ENCODE results near the gene LCN12.

Gene LCN12

DNA sequence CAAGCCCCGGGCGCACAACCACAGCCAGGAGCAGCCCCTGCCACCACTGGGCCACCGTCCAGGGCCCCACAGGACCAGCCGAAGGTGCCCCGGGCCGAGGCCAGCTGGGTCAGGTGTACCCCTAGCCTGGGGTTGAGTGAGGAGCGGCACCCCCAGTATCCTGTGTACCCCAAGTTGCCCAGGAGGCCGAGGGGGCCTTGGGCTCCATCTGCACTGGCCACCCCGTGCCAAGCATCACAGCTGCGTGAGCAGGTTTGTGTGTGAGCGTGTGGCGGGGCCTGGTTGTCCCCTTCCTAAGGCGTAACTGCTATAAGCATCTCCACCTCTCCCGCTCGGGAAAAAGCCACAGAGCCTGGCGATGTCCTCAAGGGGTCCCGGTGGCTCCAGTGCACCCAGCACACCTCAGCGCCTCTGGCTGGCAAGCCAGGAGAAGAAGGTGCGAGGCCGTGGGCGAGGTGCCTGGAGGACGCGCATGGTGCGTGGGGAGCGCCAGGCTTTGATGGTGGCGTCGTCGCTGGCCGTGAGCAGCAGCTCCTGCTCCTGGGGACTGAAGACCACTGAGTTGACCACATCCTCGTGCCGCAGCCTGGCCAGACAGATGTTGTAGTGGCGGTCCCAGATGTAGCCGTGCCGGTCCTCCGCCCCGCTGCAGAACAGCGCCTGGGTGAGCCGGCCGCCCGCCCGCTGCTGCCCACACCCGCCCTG is 11.4 kb upstream of the LCN12 start:
- H3K27me3 ChIP-seq (ENCODE audit: low read depth, low read length): no peaks in the 10 kb centered on the region
- peaks cover 34% of the 10 kb centered on the region for H3K36me3 ChIP-seq (replicated peaks; ENCODE audit: low read depth, low read length)
- no peak overlapping the region for H3K4me3 ChIP-seq (ENCODE audit: low read length)
- H3K9ac ChIP-seq (ENCODE audit: low read length): no peak overlapping the region
- H3K27ac ChIP-seq (ENCODE audit: low read length): no peak overlapping the region
- H3K79me2 ChIP-seq (ENCODE audit: low read length): peaks cover 18% of the 10 kb centered on the region
- no peaks in the 10 kb centered on the region for H4K20me1 ChIP-seq (ENCODE audit: insufficient read depth, low read length)
- H3K9me3 ChIP-seq (ENCODE audit: insufficient read depth, low read length): no peaks in the 10 kb centered on the region
- H2AFZ ChIP-seq (ENCODE audit: low read depth, low read length): no peak overlapping the region
- TF ChIP-seq, protein P1, sequence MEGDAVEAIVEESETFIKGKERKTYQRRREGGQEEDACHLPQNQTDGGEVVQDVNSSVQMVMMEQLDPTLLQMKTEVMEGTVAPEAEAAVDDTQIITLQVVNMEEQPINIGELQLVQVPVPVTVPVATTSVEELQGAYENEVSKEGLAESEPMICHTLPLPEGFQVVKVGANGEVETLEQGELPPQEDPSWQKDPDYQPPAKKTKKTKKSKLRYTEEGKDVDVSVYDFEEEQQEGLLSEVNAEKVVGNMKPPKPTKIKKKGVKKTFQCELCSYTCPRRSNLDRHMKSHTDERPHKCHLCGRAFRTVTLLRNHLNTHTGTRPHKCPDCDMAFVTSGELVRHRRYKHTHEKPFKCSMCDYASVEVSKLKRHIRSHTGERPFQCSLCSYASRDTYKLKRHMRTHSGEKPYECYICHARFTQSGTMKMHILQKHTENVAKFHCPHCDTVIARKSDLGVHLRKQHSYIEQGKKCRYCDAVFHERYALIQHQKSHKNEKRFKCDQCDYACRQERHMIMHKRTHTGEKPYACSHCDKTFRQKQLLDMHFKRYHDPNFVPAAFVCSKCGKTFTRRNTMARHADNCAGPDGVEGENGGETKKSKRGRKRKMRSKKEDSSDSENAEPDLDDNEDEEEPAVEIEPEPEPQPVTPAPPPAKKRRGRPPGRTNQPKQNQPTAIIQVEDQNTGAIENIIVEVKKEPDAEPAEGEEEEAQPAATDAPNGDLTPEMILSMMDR (IDR thresholded peaks at IDR 0.05; ENCODE audit: low read depth, low read length): no peak
- no peak for TF ChIP-seq EZH2phosphoT487 (IDR thresholded peaks at IDR 0.05; ENCODE audit: low read depth)
- H3K4me2 ChIP-seq (ENCODE audit: low read length): no peak overlapping the region
- peaks cover 12% of the 10 kb centered on the region for H3K4me1 ChIP-seq (ENCODE audit: low read length)

DNA sequence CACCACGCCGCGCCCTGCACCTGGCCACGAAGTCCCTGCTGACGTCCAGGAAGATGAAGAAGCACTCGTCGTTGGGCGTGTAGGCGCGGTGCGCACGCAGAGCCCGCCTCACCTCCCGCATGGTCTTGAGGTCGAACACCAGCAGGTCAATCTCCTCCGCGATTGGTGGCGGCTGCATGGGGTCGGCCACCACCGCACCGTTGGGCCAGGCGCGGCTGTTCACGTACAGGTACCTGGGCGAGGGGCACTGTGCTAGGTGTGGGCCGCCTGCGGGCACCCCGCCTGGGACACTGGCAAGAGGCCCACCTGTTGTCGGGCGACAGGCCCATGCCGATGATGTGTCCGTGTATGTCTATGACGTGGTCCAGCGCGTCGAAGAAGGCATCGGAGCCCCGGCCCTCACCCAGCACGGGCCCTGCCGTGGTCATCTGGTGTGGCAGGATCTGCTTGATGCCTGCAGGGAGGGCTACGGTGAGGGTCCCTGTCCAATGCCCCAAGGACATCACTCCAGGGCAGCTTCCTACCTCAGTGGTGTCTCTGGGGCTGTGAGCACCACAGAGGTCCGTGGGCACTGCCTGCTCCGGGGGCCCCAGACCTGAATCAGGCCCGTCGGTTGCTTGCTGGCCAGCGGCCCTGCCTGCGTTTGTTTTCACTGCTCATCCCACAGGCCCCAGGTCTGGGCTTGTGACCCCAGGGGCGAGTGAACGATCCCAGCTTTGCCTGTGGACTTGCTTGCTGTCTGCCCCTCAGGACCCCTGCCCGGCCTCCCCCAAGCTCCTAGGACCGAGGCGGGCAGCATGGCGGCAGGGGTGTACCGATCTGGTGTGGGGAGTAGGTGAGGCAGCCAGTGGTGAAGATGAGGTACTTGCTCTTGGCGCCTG is 10.6 kb upstream of the LCN12 start:
- Histone ChIP-seq H3K4me1 (ENCODE audit: low read length) (peaks cover 12% of the 10 kb centered on the region), H3K9me3 (ENCODE audit: insufficient read depth, low read length) (no peaks in the 10 kb centered on the region), H2AFZ (ENCODE audit: low read depth, low read length) (no peak overlapping the region), H3K4me3 (ENCODE audit: low read length) (no peak overlapping the region), H3K9ac (ENCODE audit: low read length) (no peak overlapping the region), H3K79me2 (ENCODE audit: low read length) (peaks cover 18% of the 10 kb centered on the region), H3K27me3 (ENCODE audit: low read depth, low read length) (no peaks in the 10 kb centered on the region), H4K20me1 (ENCODE audit: insufficient read depth, low read length) (no peaks in the 10 kb centered on the region), H3K4me2 (ENCODE audit: low read length) (no peak overlapping the region), H3K36me3 (replicated peaks; ENCODE audit: low read depth, low read length) (peaks cover 34% of the 10 kb centered on the region), H3K27ac (ENCODE audit: low read length) (no peak overlapping the region)
- no peak for TF ChIP-seq EZH2phosphoT487 (IDR thresholded peaks at IDR 0.05; ENCODE audit: low read depth)
- TF ChIP-seq, protein P1 (IDR thresholded peaks at IDR 0.05; ENCODE audit: low read depth, low read length): no peak

DNA sequence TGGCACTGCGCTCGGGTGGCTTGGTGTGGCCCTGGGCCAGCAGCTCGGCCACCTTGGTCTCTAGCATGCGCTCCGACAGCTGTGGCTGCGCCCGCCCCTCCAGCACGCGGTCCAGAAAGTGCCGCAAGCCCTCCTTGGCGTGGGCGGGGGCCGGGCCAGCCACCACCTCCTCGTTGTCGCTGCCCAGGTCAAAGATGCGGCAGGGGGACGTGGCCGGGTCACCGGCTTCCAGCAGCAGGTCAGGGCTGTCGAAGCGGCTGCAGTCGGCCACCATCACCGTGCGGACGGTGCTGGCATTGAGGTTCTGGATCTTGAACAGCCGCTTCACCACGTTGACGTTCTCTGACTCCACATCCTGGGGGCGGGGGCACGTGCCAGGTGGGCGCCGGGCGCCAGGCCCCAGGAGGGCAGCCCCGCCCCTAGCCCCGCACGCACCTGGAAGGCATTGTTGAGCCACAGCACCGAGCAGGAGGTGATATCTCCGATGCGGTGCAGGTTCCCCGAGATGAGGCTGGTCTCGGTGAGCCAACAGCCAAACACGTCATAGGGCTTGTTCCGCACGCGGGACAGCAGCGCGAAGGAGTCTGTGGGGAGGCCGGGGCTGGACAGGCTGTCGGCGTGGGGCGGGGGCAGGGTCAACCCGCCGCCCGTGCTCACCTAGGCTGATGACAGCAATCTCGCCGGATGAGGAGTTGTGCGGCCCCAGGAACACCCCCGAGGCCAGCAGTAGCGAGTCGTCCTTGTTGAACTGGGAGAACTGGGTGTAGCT is 9.8 kb upstream of the LCN12 start:
- H4K20me1 ChIP-seq (ENCODE audit: insufficient read depth, low read length): no peaks in the 10 kb centered on the region
- no peak overlapping the region for H3K4me2 ChIP-seq (ENCODE audit: low read length)
- H3K9ac ChIP-seq (ENCODE audit: low read length): no peak overlapping the region
- TF ChIP-seq EZH2phosphoT487 (IDR thresholded peaks at IDR 0.05; ENCODE audit: low read depth): no peak
- TF ChIP-seq, protein P1 (IDR thresholded peaks at IDR 0.05; ENCODE audit: low read depth, low read length): no peak
- peaks cover 18% of the 10 kb centered on the region for H3K79me2 ChIP-seq (ENCODE audit: low read length)
- H3K4me3 ChIP-seq (ENCODE audit: low read length): no peak overlapping the region
- no peaks in the 10 kb centered on the region for H3K9me3 ChIP-seq (ENCODE audit: insufficient read depth, low read length)
- H3K27ac ChIP-seq (ENCODE audit: low read length): no peak overlapping the region
- H3K4me1 ChIP-seq (ENCODE audit: low read length): peaks cover 13% of the 10 kb centered on the region
- no peak overlapping the region for H2AFZ ChIP-seq (ENCODE audit: low read depth, low read length)
- H3K27me3 ChIP-seq (ENCODE audit: low read depth, low read length): no peaks in the 10 kb centered on the region
- peaks cover 34% of the 10 kb centered on the region for H3K36me3 ChIP-seq (replicated peaks; ENCODE audit: low read depth, low read length)

DNA sequence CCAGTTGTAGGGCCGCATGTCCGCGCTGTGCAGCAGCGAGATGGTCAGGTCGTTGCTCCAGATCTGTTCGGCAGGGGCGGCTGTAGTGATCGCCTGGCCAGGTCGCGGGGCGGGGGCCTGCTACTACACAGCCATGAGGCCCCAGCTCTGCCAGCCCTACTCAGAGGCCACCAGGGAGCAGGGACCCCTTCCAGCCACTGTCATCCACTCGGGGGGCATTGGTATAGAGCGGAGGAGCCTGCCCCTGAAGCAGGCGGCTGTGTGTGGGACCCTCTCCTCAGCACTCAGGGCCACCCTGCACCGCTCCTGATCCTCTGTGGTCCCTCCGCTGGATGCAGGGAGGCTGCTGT is 9.2 kb upstream of the LCN12 start:
- H3K27ac ChIP-seq (ENCODE audit: low read length): no peak overlapping the region
- peaks cover 18% of the 10 kb centered on the region for H3K79me2 ChIP-seq (ENCODE audit: low read length)
- no peak overlapping the region for H2AFZ ChIP-seq (ENCODE audit: low read depth, low read length)
- H3K4me2 ChIP-seq (ENCODE audit: low read length): peak overlapping the region; percentile 83
- TF ChIP-seq, protein P1 (IDR thresholded peaks at IDR 0.05; ENCODE audit: low read depth, low read length): no peak
- no peak for TF ChIP-seq EZH2phosphoT487 (IDR thresholded peaks at IDR 0.05; ENCODE audit: low read depth)
- peaks cover 18% of the 10 kb centered on the region for H3K4me1 ChIP-seq (ENCODE audit: low read length)
- no peaks in the 10 kb centered on the region for H3K27me3 ChIP-seq (ENCODE audit: low read depth, low read length)
- H4K20me1 ChIP-seq (ENCODE audit: insufficient read depth, low read length): no peaks in the 10 kb centered on the region
- H3K9me3 ChIP-seq (ENCODE audit: insufficient read depth, low read length): no peaks in the 10 kb centered on the region
- H3K4me3 ChIP-seq (ENCODE audit: low read length): peak overlapping the region; percentile 96; the same call in 1 of the 2 replicates
- peaks cover 34% of the 10 kb centered on the region for H3K36me3 ChIP-seq (replicated peaks; ENCODE audit: low read depth, low read length)
- H3K9ac ChIP-seq (ENCODE audit: low read length): no peak overlapping the region
